HG02884 (cell line): Measurements from ENCODE around the gene CBY2.
A peak's percentile ranks its signal among the peaks of the same experiment; 100 is the strongest.
"Not testable (repeated sequence)": the region's sequence is repeated elsewhere in the genome, so short reads cannot be mapped to it uniquely, and the experiment has no call there.

ENCODE experiments used
- ATAC-seq: cut with Tn5 transposase; IDR thresholded peaks from one replicate; pipeline ENCODE4 v1.9.1; 2021; ENCODE audit warnings: mild to moderate bottlenecking, moderate library complexity; ENCODE audit not compliant: unreplicated experiment

CBY2 gene, protein sequence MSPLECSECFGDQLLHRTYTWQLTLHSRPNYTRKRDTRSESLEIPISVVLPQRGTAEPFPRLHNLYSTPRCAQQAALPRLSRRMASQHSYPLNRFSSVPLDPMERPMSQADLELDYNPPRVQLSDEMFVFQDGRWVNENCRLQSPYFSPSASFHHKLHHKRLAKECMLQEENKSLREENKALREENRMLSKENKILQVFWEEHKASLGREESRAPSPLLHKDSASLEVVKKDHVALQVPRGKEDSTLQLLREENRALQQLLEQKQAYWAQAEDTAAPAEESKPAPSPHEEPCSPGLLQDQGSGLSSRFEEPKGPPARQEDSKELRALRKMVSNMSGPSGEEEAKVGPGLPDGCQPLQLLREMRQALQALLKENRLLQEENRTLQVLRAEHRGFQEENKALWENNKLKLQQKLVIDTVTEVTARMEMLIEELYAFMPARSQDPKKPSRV

DNA sequence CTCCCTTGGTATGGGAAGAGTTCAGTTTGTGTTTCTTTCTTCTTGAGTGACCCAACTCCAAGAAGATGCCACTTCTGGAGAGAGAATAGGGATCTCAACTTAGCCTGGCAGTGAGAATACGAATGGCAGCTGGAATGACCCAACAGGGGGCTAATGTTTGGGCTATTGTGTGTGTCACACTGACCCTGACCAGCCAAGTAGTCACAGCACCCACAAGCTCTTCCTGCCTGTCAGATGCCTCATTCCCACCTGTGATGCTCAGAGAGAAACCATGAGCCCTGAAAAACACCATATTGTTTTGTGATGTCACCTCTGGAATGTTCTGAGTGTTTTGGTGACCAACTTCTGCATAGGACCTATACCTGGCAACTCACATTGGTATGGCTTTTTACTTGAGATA is at the start of gene CBY2:
Gene CBY2 (plus strand): TSS at position 233 of the 400 bp plus-strand sequence. CDS start 71 bp downstream, at position 304.
- no peak for ATAC-seq

DNA sequence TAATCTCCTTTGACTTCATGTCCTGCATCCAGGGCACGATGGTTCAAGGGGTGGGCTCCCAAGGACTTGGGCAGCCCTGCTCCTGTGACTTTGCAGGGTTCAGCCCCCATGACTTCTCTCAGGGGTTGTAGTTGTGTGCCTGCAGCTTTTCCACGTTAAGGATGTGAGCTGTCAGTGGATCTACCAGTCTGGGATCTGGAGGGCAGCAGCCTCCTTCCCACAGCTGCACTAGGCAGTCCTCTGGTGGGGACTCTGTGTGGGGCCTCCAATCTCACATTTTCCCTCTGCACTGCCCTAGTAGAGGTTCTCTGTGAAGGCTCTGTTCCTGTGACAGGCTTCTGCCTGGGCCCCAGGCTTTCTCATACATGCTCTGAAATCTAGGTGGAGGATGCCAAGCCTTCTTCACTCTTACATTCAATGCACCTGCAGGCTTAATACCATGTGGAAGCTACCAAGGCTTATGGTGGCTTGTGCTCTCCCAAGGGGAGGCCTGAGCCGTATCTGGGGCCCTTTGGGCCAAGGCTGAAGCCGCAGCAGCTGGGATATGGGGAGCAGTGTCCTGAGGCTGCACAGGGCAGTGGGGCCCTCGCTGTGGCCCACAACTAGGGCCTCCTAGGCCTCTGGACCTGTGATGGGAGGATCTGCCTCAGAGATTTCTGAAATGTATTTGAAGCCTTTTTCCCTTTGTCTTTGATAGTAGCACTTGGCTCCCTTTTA is 47.3 kb upstream of the CBY2 start:
- no peak for ATAC-seq

DNA sequence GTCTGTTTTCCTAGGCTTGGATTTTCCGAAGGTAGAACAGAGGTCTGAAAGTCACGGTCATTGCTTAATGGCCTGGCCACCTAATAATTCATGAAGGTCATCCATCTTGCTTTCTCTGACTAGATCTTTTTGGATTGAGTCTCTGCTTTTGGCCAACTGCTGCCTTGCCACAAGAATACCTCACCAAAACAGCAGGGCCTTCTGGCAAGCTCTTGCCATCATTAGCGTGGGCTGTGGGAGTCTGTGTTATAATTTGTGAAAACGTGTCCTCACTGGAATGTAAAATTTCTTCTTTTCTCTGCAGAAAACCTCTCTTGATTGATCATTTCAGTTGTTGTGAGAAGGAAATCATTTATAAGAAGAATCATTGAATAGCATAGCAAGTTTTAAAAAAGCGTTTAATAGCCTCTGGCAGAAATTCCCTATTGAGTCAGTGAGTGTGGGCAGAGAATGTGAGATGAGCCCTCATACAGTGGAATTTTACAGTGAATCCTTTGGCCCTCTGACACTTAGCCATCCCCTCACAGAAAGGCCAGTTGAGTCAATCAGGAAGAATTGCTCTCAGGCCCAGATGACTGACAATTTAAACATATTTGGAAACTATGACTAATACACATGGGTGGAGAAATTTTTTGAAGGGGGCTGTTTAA is 43.4 kb upstream of the CBY2 start:
- no peak for ATAC-seq

DNA sequence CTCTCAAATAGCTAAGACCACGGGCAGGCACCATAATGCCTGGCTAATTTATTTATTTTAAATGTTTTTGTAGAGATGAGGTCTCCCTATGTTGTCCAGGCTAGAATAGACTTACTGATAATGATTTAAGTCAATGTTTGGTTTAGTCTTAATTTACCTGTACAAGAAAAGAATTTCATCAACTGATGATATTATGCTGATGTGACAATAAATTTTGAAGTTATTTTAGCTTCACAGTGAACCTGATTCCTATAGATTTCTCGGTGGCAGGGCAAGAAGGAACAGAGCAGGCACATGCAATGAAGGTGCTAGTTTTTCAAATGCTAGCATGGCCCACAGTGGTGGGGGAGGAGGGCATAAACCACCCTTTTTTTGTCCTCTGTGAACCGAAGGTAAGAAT is 42.6 kb upstream of the CBY2 start:
- no peak for ATAC-seq

DNA sequence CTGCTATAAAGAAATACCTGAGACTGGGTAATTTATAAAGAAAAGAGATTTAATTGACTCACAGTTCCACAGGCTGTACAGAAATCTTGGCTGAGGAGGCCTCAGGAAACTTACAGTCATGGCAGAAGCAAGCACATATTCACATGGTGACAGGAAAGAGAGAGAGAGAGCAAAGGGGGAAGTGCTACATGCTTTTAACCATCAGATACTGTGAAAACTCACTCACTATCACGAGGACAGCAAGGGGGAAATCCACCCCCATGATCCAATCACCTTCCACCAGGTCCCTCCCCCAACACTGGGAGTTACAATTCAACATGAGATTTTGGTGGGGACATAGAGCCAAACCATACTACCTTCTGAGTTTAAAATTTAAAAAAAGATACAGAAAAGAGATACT is 41.7 kb upstream of the CBY2 start:
- not testable (repeated sequence) for ATAC-seq

DNA sequence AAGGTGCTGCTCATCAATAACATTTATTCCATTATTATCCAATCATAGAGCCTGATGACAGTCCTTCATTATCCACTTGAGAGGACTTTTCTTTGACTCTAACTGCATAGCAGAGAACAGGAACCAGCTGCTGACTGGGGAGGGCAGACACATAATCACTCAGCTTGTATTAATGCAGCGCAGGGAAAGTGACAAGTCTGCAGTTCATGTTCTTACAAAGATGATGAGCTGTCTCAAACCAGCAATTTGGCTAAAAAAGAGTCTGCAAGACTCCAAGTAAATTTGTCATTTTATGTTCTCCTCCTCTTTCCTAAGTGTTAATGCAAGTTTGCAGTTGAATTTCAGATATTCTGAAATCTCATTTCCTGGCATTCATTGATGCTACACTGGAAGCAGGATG is 40.0 kb upstream of the CBY2 start:
- no peak for ATAC-seq

DNA sequence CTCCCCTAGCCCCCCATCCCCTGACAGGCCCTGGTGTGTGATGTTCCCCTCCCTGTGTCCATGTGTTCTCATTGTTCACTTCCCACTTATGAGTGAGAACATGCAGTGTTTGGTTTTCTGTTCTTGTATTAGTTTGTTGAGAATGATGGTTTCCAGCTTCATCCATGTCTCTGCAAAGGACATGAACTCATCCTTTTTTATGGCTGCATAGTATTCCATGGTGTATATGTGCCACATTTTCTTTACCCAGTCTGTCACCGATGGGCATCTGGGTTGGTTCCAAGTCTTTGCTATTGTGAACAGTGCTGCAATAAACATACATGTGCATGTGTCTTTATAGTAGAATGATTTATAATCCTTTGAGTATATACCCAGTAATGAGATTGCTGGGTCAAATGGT is 39.2 kb upstream of the CBY2 start:
- not testable (repeated sequence) for ATAC-seq

DNA sequence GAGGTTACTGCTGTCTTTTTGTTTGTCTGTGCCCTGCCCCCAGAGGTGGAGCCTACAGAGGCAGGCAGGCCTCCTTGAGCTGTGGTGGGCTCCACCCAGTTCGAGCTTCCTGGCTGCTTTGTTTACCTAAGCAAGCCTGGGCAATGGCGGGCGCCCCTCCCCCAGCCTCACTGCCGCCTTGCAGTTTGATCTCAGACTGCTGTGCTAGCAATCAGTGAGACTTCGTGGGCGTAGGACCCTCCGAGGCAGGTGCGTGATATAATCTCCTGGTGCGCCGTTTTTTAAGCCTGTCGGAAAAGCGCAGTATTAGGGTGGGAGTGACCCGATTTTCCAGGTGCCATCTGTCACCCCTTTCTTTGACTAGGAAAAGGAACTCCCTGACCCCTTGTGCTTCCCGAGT is 32.5 kb upstream of the CBY2 start:
- ATAC-seq = not testable (repeated sequence)

DNA sequence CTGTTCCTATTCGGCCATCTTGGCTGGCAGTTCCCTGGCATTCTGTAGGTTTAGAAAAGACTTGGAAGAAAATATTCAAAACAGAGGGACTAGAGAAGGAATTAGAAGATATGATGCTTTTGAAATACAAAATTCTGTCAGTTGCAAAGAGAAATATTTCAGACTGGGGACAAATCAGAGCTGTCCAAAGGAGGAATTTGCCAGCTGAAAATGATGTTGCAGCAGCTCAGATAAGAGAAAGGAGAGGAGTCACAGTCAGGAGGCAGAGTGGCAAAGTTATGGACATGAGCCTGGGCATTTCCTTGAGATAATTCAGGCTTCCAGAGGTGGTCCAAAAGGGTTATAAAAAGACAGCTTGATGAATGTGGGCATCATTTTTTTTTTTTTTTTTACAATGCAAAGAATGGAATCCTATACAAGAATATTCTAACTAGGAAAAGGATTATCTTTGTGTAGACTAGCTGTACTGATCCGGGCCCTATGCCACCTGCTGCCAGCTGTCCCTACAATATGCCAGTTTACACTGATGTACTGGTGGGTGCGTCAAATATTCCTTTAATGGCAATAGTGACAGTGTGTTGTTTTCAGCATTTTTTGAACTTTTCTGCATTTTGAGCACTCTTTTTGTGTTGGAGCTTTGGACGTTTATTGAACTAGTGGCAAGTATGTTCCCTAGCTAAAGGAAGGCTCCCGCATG is 31.8 kb upstream of the CBY2 start:
- ATAC-seq = no peak

DNA sequence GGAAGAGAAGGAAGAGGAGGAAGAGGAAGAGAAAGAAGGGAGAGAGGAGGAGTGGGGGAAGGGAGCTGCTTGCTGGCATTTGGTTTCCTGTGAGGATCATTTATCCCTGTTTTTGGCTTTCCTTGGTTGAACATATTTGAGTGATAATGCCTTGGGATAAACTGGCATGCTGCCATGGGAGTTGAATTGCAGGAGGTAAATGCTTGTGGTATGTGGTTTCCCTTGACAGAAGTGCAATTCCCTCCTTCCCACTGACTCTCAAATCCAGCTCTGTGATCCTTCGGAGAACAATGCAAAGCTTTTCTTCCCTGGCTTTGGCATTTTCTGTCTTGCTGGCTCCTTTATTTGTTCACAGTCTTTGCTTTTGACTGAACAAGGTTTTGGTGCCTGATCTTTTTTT is 27.2 kb upstream of the CBY2 start:
- ATAC-seq = no peak

DNA sequence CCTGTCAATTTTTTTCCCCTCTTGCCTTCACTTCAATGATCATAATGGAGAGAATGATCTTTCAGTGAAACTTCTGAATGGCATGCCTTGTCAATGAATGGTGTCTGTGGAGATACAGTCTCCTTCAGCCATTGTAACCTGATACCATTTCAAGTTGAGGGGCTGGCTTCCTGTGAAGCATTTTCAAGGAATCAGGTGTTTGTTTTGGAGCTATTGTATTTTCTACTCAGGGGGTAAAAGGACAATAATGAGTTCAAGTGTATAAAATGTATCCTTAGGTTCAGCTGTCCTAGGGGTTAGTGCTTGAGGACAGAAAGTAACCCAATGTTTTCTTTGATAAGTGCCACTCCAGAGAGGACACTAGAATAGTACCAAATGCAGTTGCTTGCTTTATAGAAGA is 23.8 kb upstream of the CBY2 start:
- no peak for ATAC-seq

DNA sequence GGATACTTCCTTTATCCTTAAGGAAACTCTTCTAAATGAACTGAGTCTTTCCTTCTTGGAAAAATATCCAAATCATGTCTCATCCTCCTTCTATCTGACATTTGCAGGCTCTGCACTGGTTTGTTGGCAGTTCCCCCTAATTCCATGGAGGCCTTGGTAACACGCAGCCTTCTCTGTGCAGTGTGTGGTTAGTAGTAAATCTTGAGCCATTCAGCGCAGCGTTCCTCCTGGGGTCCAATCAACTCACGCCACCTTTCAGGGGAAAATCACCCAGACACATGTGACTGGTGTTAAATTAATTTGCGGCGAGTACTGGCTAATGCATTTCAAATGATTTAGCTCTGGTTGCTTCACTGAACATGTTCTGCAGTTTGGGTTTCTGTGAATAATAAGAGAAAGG is 21.0 kb upstream of the CBY2 start:
- no peak for ATAC-seq

DNA sequence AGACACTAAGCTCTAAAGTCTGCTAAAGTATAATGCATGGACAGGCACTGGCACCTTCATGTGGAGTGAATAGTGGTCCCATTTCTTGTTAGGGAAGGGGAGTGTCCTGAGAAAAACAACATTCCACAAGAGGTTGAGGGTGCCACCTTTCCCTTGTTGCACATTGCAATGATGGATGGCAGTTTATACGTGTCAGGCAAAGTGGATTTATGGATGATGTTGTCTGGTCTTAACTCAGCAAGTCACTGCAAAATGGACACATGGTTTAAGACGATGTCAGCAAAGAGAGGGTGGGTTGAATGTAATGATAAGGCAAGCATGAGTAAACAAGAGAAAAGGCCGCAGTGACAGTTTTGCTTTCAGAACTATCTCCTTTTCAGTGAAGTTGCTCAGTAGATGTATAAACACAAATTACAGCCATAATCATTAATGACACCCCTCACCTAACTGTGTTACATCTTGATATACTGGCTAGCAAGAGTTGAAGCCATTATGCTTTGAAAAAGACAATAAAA is 19.6 kb upstream of the CBY2 start:
- no peak for ATAC-seq

DNA sequence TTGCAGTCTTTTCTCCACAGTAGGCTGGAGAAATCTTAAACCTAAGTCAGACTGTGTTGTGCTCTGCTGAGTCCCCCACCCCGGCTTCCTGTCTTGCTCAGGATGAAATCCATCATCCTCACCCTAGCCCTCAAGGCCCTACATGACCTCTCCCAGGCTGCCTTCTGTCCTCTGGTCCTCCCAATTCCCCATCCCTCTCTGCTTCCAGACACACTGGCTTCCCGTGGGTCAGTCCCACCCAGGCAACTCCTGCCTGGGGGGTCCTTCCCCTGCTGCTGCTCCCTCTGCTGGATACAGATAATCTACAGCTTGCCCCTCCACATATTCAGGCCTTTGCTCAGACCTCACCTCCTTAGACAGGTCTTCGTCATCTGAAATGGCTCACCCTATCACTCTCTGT is 18.4 kb upstream of the CBY2 start:
- no peak for ATAC-seq

DNA sequence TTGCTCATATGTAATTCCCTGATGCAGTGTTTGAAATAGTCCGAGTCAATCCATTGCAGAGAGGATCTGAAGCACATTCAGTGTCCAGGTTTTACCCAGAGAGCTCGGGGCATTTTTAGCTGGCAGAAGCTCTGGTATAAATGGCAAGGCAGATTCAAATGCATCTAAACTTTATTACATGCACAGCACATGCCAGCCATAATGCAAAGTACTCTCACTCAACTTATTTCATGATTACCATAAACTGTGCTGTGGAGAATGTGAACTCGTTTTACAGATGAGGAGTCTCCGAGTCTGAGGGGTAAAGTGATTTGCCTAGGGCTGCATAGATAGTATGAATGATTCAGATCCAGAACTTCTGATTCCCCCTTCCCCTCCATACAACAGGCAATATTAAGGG is 13.5 kb upstream of the CBY2 start:
- ATAC-seq = no peak

DNA sequence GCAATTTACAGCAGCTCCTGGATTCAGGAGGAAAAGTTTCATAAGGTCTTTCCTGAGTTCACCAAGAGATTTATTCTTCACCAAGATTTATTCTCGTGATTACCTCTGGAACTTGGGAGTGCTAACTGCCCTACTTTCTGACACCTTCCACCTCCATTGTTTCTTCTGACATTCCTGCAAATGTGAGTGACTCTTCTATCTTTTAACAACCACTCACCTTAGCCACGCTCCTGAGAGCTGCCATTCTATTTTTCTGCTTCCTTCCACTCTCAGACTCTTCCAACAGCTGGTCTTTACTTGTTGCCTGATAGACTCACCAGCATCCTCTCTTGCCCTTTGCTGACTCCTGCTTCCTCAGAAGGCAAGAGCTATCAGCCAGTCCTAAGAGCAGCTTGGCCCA is 11.5 kb upstream of the CBY2 start:
- ATAC-seq = no peak

DNA sequence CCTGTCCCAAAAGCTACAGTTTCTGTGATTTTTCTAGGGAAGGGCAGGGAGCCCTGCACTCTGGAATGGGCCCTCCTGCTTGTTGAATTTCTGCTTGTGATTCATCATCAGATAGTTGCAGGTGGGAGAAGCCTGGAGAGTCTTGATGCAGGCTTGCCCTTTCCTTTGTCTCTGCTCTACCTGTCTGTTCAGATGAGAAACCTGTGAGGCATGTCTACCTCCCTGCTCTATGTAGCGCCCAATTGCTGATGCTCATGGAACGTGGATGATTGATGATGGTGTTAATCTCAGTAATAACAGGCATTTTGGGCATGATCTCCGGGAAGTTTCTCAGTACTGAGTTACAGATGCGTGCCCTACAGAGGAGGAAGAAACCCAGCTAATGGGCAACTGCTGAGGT is 10.9 kb upstream of the CBY2 start:
- no peak for ATAC-seq

DNA sequence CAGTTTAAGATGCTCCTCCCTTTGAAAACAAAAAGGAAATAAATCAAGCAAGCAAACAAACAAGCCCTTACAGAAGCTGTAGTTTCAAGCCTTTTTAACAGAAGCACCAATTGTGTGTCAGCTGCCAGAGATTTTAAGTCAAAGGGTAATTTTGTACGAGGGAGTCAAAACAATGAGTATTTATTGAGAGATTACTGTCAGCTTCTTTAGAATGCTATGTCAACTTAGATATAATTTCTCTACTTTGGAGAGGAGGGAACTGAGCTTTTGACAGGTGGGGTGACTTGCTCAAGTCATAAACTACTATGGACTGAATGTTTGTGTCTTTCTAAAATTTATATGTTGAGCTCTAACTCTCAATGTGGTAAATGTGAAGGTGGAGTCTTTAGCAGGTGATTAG is 10.5 kb upstream of the CBY2 start:
- ATAC-seq = no peak

DNA sequence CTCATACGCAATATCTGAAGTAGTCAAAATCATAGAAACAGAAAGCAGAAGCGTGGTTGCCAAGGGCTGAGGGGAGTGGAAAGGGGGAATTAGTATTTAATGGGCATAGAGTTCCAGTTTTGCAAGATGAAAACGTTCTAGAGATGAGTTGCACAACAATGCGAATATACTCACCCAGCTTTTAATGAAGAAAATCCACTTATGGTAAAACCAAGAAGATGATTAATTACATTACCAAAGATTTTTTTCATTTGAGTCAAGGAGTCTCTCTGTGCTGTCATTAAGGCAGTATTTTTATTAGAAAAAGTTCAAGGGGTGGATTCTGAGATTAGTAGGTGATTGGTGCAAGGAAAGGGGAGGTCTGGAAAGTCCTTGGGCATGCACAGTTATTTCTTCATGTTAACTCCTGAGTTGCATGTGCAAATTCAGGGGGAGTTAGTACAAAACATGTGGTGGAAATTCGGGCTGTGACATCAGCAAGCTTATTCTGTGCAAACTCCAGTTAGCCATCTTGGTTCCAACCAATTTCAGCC is 6.9 kb upstream of the CBY2 start:
- peak; percentile 64 for ATAC-seq

DNA sequence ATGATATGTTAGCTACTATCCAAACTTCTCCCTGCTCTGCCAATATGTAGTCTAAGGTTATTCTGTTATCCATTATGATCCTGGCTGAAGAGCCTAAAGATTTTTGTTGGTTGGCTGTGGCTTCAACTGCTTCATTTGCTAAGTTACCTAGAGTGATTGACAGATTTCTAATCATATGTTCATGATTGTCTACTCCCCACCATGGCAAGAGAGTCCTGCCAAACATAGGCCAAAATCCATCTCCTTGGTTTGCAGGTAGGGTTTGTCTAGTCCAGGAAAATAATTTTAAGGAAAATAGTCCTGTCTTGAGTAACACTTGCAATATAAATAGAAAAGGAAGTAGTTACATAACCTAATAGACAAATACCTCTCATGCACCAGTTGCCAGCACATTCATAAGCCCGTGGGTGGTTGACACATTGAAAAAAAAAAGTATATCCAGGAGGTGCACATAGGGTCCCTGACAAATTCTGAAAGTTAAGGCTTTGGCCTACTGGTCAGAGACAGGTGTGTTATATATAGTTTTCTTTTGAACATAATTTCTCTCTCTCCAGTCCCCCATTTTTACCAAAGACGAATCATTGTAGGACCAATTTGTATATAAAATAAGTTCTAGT is 5.4 kb upstream of the CBY2 start:
- ATAC-seq = peak; percentile 48
